ENCODE data around the gene ZIC4.
A peak's percentile ranks its signal among the peaks of the same experiment; 100 is the strongest.

DNA sequence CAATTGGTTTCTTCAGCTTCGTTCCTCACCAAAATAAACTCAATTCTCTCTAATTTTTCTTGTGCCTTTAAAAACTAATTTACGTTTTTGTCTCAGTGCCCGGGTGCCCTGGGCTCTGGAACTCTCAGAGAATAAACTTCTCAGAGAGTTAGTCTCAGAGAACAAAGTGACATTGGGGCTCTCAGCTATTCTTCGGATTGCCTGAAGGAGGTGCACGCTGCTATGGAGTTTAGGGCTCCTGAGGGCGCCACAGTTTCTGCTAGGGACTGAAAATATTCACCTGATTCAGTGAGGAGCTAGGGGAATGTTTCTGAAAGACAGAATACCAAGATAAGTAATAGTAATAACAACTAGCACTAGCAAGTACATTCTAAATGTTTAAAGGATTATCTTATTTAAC is 22.7 kb downstream of the ZIC4 start:
- TF ChIP-seq EZH2 (IDR thresholded peaks at IDR 0.05; ENCODE audit: low read length, missing control alignments): no peak
- TF ChIP-seq, protein P1, sequence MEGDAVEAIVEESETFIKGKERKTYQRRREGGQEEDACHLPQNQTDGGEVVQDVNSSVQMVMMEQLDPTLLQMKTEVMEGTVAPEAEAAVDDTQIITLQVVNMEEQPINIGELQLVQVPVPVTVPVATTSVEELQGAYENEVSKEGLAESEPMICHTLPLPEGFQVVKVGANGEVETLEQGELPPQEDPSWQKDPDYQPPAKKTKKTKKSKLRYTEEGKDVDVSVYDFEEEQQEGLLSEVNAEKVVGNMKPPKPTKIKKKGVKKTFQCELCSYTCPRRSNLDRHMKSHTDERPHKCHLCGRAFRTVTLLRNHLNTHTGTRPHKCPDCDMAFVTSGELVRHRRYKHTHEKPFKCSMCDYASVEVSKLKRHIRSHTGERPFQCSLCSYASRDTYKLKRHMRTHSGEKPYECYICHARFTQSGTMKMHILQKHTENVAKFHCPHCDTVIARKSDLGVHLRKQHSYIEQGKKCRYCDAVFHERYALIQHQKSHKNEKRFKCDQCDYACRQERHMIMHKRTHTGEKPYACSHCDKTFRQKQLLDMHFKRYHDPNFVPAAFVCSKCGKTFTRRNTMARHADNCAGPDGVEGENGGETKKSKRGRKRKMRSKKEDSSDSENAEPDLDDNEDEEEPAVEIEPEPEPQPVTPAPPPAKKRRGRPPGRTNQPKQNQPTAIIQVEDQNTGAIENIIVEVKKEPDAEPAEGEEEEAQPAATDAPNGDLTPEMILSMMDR (conservative IDR thresholded peaks at IDR 0.05 in 1 of 2, IDR thresholded peaks at IDR 0.05 in 1 of 2; ENCODE audit: low read depth in 1 of 2, low read length in 2 of 2): peak; percentile 25 to 54
